ENCODE results near the gene ZMYND10. TPM values are rescaled to one million over a fixed set of nuclear protein-coding genes. Genes with fewer than 3 reads are reported as not detected.

The ZMYND10 gene
- polyA plus RNA-seq, 1 of the 3 experiments (the other 2 are of a cell fraction), result 0.95 TPM

DNA sequence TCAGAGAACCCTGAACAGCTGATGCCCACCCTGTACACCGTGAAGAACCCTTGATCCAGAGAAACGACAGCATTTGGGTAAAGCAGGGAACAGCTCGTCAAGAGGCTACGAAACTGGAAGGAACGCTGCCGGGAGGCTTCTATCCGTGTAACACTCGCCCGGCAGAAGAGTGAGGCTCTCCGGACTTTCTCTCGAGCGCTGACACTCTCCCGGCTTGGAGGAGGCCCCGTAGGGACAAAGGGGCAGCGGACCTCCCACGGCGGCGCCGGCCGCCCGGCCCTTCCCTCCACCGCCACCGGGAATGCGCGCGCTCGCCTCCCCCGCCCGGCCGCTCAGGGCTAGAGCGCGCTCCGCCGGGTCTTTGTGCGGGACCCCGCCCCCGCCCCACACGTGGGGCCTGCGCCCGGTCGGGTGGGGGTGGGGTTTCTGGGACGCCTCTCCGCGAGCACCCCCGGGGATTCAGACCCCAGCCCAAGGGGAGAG lies 24.6 kb downstream of the ZMYND10 start:
- Histone ChIP-seq H3K9ac (peak overlapping the region; percentile 93), H3K36me3 (replicated peaks in 1 of 2; ENCODE audit: control insufficient read depth in 1 of 2, insufficient read depth in 2 of 2, low read length in 1 of 2) (peaks cover 15 to 45% of the 10 kb centered on the region in 2 experiments), H3K27me3 (ENCODE audit: insufficient read depth) (no peaks in the 10 kb centered on the region), H3K4me1 (ENCODE audit: control insufficient read depth in 1 of 2, insufficient read depth in 2 of 2, low read depth in 1 of 2, low read length in 1 of 2) (peaks cover 0 to 40% of the 10 kb centered on the region in 2 experiments; a peak in 2 of 4 replicates), H3K9me2 (no peaks in the 10 kb centered on the region), H3K9me3 (no peaks in the 10 kb centered on the region), H3K79me2 (ENCODE audit: insufficient read depth) (peaks cover 41% of the 10 kb centered on the region), H3K27ac (ENCODE audit: low read depth in 2 of 2, low read length in 1 of 2) (peak overlapping the region; percentile 92 to 94), H3K4me2 (peak overlapping the region; percentile 80), H2AFZ (ENCODE audit: low read depth) (peak overlapping the region; percentile 94), H3K4me3 (ENCODE audit: low read depth in 2 of 2, low read length in 1 of 2) (peak overlapping the region; percentile 92 to 94), H4K20me1 (ENCODE audit: insufficient read depth) (no peaks in the 10 kb centered on the region), H3F3A (replicated peaks; ENCODE audit: insufficient read depth) (peaks cover 10% of the 10 kb centered on the region)
- 0% methylated on average over 14 of the region's 45 CpGs for whole genome bisulfite sequencing (ENCODE audit: low lambda C conversion rate)
- ChIA-PET CTCF (interaction anchor here (0.5 to 6.0 kb wide), 14 partner anchors 14 to 222 kb away, joined by 3 to 60 read pairs (median 4); partner anchors contain the start of genes HYAL1, HYAL3, IFRD2 and NAA80), POLR2A (interaction anchor here (0.6 to 1.8 kb wide), 6 partner anchors 14 to 29 kb away, joined by 3 to 5 read pairs (median 3); partner anchors contain the start of genes HYAL3, IFRD2 and NAA80)
- TF ChIP-seq, protein P1, sequence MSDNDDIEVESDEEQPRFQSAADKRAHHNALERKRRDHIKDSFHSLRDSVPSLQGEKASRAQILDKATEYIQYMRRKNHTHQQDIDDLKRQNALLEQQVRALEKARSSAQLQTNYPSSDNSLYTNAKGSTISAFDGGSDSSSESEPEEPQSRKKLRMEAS (IDR thresholded peaks at IDR 0.05; ENCODE audit: low read depth), result peak; percentile 58
- TF ChIP-seq MXI1 (IDR thresholded peaks at IDR 0.05; ENCODE audit: low read depth, low read length), result peak; percentile 85
- TF ChIP-seq, protein P2, sequence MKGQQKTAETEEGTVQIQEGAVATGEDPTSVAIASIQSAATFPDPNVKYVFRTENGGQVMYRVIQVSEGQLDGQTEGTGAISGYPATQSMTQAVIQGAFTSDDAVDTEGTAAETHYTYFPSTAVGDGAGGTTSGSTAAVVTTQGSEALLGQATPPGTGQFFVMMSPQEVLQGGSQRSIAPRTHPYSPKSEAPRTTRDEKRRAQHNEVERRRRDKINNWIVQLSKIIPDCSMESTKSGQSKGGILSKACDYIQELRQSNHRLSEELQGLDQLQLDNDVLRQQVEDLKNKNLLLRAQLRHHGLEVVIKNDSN (IDR thresholded peaks at IDR 0.05; ENCODE audit: borderline replicate concordance, low read depth), result peak; percentile 64; the same call in 1 of the 2 replicates
- TF ChIP-seq RCOR1 (IDR thresholded peaks at IDR 0.05; ENCODE audit: low read length), result no peak
- 0 out of 2 replicates have a peak, but pooled peaks have one; percentile 22 for TF ChIP-seq TAF1 (IDR thresholded peaks at IDR 0.05; ENCODE audit: borderline replicate concordance, low read depth, low read length)
- TF ChIP-seq GABPA (IDR thresholded peaks at IDR 0.05; ENCODE audit: low read depth), result no peak
- TF ChIP-seq, protein P3, sequence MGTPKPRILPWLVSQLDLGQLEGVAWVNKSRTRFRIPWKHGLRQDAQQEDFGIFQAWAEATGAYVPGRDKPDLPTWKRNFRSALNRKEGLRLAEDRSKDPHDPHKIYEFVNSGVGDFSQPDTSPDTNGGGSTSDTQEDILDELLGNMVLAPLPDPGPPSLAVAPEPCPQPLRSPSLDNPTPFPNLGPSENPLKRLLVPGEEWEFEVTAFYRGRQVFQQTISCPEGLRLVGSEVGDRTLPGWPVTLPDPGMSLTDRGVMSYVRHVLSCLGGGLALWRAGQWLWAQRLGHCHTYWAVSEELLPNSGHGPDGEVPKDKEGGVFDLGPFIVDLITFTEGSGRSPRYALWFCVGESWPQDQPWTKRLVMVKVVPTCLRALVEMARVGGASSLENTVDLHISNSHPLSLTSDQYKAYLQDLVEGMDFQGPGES (IDR thresholded peaks at IDR 0.05; ENCODE audit: low read depth, low read length), result no peak
- TF ChIP-seq CHD2 (IDR thresholded peaks at IDR 0.05; ENCODE audit: low read length, partially characterized antibody), result peak; percentile 31
- TF ChIP-seq SIN3A (IDR thresholded peaks at IDR 0.05; ENCODE audit: borderline replicate concordance, low read depth, low read length), result peak; percentile 61; the same call in 1 of the 2 replicates
- peak; percentile 95 for DNase-seq

DNA sequence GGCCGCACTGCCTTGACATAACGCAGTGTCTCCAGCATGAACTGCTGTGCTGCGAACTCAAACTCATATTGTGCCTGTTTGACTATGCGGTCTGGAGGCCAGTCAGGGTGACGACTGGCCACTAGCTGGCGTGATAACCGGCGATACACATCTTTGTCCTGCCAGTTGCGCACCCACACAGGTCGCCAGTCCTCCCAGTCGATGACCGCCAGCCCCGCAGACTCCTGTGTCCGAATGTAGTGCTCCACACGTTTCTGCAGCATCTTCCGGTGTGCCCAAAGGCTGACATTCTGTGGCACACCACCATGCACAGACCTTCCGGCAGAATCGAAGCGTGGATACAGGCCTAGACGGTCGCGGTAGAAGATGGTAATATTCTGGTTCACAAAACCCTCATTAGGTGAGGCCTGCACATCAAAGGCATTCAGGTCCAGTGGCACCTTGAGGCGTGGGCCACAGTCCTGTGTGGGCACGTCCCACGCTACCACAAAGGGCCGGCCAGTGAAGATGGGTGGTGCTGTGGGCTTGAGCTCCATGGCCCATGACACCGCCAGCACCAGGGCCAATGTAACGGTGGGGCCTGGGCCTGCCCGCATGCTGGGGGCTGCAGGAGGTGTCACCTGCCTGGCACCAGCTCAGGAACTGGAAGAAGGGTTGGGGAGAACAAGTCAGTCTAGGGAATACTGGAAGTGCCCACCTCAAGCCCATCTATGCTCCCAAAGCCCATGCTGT lies 25.5 kb downstream of the ZMYND10 start:
- peaks cover 12% of the 10 kb centered on the region for H3F3A ChIP-seq (replicated peaks; ENCODE audit: insufficient read depth)
- H3K27ac ChIP-seq (ENCODE audit: low read depth in 2 of 2, low read length in 1 of 2), result peak overlapping the region; percentile 92 to 94
- no peaks in the 10 kb centered on the region for H3K27me3 ChIP-seq (ENCODE audit: insufficient read depth)
- H3K79me2 ChIP-seq (ENCODE audit: insufficient read depth), result peaks cover 39% of the 10 kb centered on the region
- peaks cover 15 to 37% of the 10 kb centered on the region in 2 experiments for H3K36me3 ChIP-seq (replicated peaks in 1 of 2; ENCODE audit: control insufficient read depth in 1 of 2, insufficient read depth in 2 of 2, low read length in 1 of 2)
- peak overlapping the region; percentile 92 to 94 for H3K4me3 ChIP-seq (ENCODE audit: low read depth in 2 of 2, low read length in 1 of 2)
- CTCF ChIA-PET, result interaction anchor here (0.7 to 6.0 kb wide), 8 partner anchors 8 to 223 kb away, joined by 3 to 60 read pairs (median 6); partner anchors contain the start of genes HYAL1, HYAL3, IFRD2 and NAA80
- H2AFZ ChIP-seq (ENCODE audit: low read depth), result no peak overlapping the region
- no peaks in the 10 kb centered on the region for H3K9me2 ChIP-seq
- no peaks in the 10 kb centered on the region for H3K9me3 ChIP-seq
- H3K4me1 ChIP-seq (ENCODE audit: control insufficient read depth in 1 of 2, insufficient read depth in 2 of 2, low read depth in 1 of 2, low read length in 1 of 2), result peaks cover 0 to 40% of the 10 kb centered on the region in 2 experiments; a peak in 2 of 4 replicates
- DNase-seq, result no peak
- peak overlapping the region; percentile 80 for H3K4me2 ChIP-seq
- TF ChIP-seq, protein P4, sequence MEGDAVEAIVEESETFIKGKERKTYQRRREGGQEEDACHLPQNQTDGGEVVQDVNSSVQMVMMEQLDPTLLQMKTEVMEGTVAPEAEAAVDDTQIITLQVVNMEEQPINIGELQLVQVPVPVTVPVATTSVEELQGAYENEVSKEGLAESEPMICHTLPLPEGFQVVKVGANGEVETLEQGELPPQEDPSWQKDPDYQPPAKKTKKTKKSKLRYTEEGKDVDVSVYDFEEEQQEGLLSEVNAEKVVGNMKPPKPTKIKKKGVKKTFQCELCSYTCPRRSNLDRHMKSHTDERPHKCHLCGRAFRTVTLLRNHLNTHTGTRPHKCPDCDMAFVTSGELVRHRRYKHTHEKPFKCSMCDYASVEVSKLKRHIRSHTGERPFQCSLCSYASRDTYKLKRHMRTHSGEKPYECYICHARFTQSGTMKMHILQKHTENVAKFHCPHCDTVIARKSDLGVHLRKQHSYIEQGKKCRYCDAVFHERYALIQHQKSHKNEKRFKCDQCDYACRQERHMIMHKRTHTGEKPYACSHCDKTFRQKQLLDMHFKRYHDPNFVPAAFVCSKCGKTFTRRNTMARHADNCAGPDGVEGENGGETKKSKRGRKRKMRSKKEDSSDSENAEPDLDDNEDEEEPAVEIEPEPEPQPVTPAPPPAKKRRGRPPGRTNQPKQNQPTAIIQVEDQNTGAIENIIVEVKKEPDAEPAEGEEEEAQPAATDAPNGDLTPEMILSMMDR (IDR thresholded peaks at IDR 0.05), result peak; percentile 16; the same call in 1 of the 2 replicates
- no peak for TF ChIP-seq FOXM1 (IDR thresholded peaks at IDR 0.05; ENCODE audit: low read depth)
- WGBS (ENCODE audit: low lambda C conversion rate), result 74% methylated on average over 22 of the region's 29 CpGs
- POLR2A ChIA-PET, result interaction anchor here (0.6 to 1.8 kb wide), 2 partner anchors 14 to 17 kb away, joined by 3 to 5 read pairs; no protein-coding TSS in a partner anchor
- H4K20me1 ChIP-seq (ENCODE audit: insufficient read depth), result no peaks in the 10 kb centered on the region
- H3K9ac ChIP-seq, result peak overlapping the region; percentile 93

All from SK-N-SH (cell line).